ENCODE data around the gene BEND2. TPM values are rescaled to one million over a fixed set of nuclear protein-coding genes. Genes with fewer than 3 reads are reported as not detected.

BEND2 gene
- total RNA-seq, 1 donor from 2014 or later, result not detected

- Mint-ChIP-seq H3K36me3 (ENCODE audit: unreplicated experiment) (no peaks in the 10 kb centered on the region), H3K27ac (ENCODE audit: unreplicated experiment) (no peak overlapping the region), H3K27me3 (ENCODE audit: unreplicated experiment) (peaks cover 2% of the 10 kb centered on the region), H3K4me1 (ENCODE audit: unreplicated experiment) (no peaks in the 10 kb centered on the region), H3K9me3 (ENCODE audit: unreplicated experiment) (no peaks in the 10 kb centered on the region), H3K4me3 (ENCODE audit: unreplicated experiment) (no peak overlapping the region)
- DNase-seq (ENCODE audit: extremely low spot score, unreplicated experiment), result no peak
- no peak for TF ChIP-seq CTCF (IDR thresholded peaks at IDR 0.05)
Measured at GRCh38 chrX:18170910-18171309, 49.8 kb downstream of the BEND2 start.

- Mint-ChIP-seq H3K36me3 (ENCODE audit: unreplicated experiment) (no peaks in the 10 kb centered on the region), H3K4me3 (ENCODE audit: unreplicated experiment) (no peak overlapping the region), H3K27me3 (ENCODE audit: unreplicated experiment) (peaks cover 2% of the 10 kb centered on the region), H3K27ac (ENCODE audit: unreplicated experiment) (no peak overlapping the region), H3K9me3 (ENCODE audit: unreplicated experiment) (no peaks in the 10 kb centered on the region), H3K4me1 (ENCODE audit: unreplicated experiment) (no peaks in the 10 kb centered on the region)
- no peak for TF ChIP-seq CTCF (IDR thresholded peaks at IDR 0.05)
- no peak for DNase-seq (ENCODE audit: extremely low spot score, unreplicated experiment)
Measured at GRCh38 chrX:18166068-18166467, 54.6 kb downstream of the BEND2 start.

GRCh38 chrX:18160369-18160768 is 60.3 kb downstream of the BEND2 start:
- H3K9me3 Mint-ChIP-seq (ENCODE audit: unreplicated experiment), result peaks cover 4% of the 10 kb centered on the region
- H3K4me1 Mint-ChIP-seq (ENCODE audit: unreplicated experiment), result no peaks in the 10 kb centered on the region
- no peaks in the 10 kb centered on the region for H3K36me3 Mint-ChIP-seq (ENCODE audit: unreplicated experiment)
- no peak overlapping the region for H3K27ac Mint-ChIP-seq (ENCODE audit: unreplicated experiment)
- no peak for TF ChIP-seq CTCF (IDR thresholded peaks at IDR 0.05)
- H3K4me3 Mint-ChIP-seq (ENCODE audit: unreplicated experiment), result no peak overlapping the region
- no peak for DNase-seq (ENCODE audit: extremely low spot score, unreplicated experiment)
- no peaks in the 10 kb centered on the region for H3K27me3 Mint-ChIP-seq (ENCODE audit: unreplicated experiment)

- DNase-seq (ENCODE audit: extremely low spot score, unreplicated experiment), result no peak
- Mint-ChIP-seq H3K27me3 (ENCODE audit: unreplicated experiment) (no peaks in the 10 kb centered on the region), H3K9me3 (ENCODE audit: unreplicated experiment) (peaks cover 4% of the 10 kb centered on the region), H3K4me1 (ENCODE audit: unreplicated experiment) (no peaks in the 10 kb centered on the region), H3K27ac (ENCODE audit: unreplicated experiment) (no peak overlapping the region), H3K4me3 (ENCODE audit: unreplicated experiment) (no peak overlapping the region), H3K36me3 (ENCODE audit: unreplicated experiment) (no peaks in the 10 kb centered on the region)
- TF ChIP-seq CTCF (IDR thresholded peaks at IDR 0.05), result no peak
Measured at GRCh38 chrX:18158963-18159362, 61.7 kb downstream of the BEND2 start.

GRCh38 chrX:18151649-18152048 is 69.0 kb downstream of the BEND2 start:
- Mint-ChIP-seq H3K4me3 (ENCODE audit: unreplicated experiment) (no peak overlapping the region), H3K9me3 (ENCODE audit: unreplicated experiment) (no peaks in the 10 kb centered on the region), H3K27me3 (ENCODE audit: unreplicated experiment) (no peaks in the 10 kb centered on the region), H3K27ac (ENCODE audit: unreplicated experiment) (no peak overlapping the region), H3K4me1 (ENCODE audit: unreplicated experiment) (no peaks in the 10 kb centered on the region), H3K36me3 (ENCODE audit: unreplicated experiment) (no peaks in the 10 kb centered on the region)
- no peak for TF ChIP-seq CTCF (IDR thresholded peaks at IDR 0.05)
- no peak for DNase-seq (ENCODE audit: extremely low spot score, unreplicated experiment)
